Common myeloid progenitor, CD34-positive (primary cell): ENCODE measurements around the gene PPP1R37.
A peak's percentile ranks its signal among the peaks of the same experiment; 100 is the strongest.
"Not testable (repeated sequence)": the region's sequence is repeated elsewhere in the genome, so short reads cannot be mapped to it uniquely, and the experiment has no call there.

Source experiments
- CTCF ChIA-PET: fragments of 350-600 bp; sonication (Branson Sonifier 250); formaldehyde crosslinking; loops from one replicate; lab custom pipeline; 2021; ENCODE audit warnings: antibody characterized with exemption; lab: Charles Lee
- POLR2A ChIA-PET: fragments of 350-600 bp; sonication (Branson Sonifier 250); formaldehyde crosslinking; loops from one replicate; lab custom pipeline; 2021; ENCODE audit warnings: antibody characterized with exemption; lab: Charles Lee
- DNase-seq, 3 donors: peaks; one replicate each; pipeline versions ENCODE4 v3.0.0 to v3.0.0-alpha.2; 2013
- H3K27ac ChIP-seq, 2 experiments: 1 replicate in 1 of 2; 2 replicates in 1 of 2; pipeline ENCODE4 v1.7.0; 2013; ENCODE audit warnings: inconsistent platforms in 2 of 2, low read length in 2 of 2, mild to moderate bottlenecking in 2 of 2, low read depth in 1 of 2, moderate library complexity in 1 of 2; ENCODE audit not compliant: severe bottlenecking in 2 of 2, insufficient read depth in 1 of 2, poor library complexity in 1 of 2
- H3K27me3 ChIP-seq, 5 experiments: replicated peaks in 2 of 5; 1 replicate in 3 of 5; 2 replicates in 2 of 5; pipeline versions ENCODE4 v1.6.1 to v1.7.0; 2013; ENCODE audit warnings: low read length in 4 of 5, mild to moderate bottlenecking in 2 of 5, moderate library complexity in 2 of 5, inconsistent platforms in 1 of 5; ENCODE audit not compliant: insufficient read depth in 5 of 5, control insufficient read depth in 4 of 5
- H3K36me3 ChIP-seq, 4 experiments: 1 replicate in 2 of 4; 2 replicates in 2 of 4; pipeline versions ENCODE4 v1.6.1 to v1.7.0; 2013; ENCODE audit warnings: low read length in 3 of 4, control low read depth in 1 of 4, mild to moderate bottlenecking in 1 of 4; ENCODE audit not compliant: control insufficient read depth in 4 of 4, insufficient read depth in 4 of 4
- H3K4me1 ChIP-seq, 4 experiments: 1 replicate in 3 of 4; 2 replicates in 1 of 4; pipeline versions ENCODE4 v1.6.1 to v1.7.1; 2013; ENCODE audit warnings: low read length in 3 of 4, mild to moderate bottlenecking in 3 of 4, control low read depth in 1 of 4, inconsistent platforms in 1 of 4, moderate library complexity in 1 of 4; ENCODE audit not compliant: control insufficient read depth in 4 of 4, insufficient read depth in 4 of 4; ENCODE audit errors: control extremely low read depth in 1 of 4
- H3K4me3 ChIP-seq, 7 experiments: 1 replicate in 4 of 7; 2 replicates in 3 of 7; pipeline versions ENCODE4 v1.5.1 to v1.7.0; 2013; ENCODE audit warnings: mild to moderate bottlenecking in 7 of 7, low read length in 6 of 7, moderate library complexity in 6 of 7, inconsistent platforms in 2 of 7, low read depth in 2 of 7, control low read depth in 1 of 7; ENCODE audit not compliant: insufficient read depth in 4 of 7, control insufficient read depth in 1 of 7; ENCODE audit errors: extremely low read depth in 1 of 7
- H3K9me3 ChIP-seq, 5 experiments: 1 replicate in 4 of 5; 2 replicates in 1 of 5; pipeline versions ENCODE4 v1.6.1 to v1.7.1; 2013; ENCODE audit warnings: low read length in 4 of 5, mild to moderate bottlenecking in 2 of 5, inconsistent platforms in 1 of 5, low read depth in 1 of 5, moderate library complexity in 1 of 5; ENCODE audit not compliant: control insufficient read depth in 4 of 5, insufficient read depth in 2 of 5; ENCODE audit errors: control extremely low read depth in 1 of 5
- WGBS: methylation state at CpG from one replicate; pipeline ENCODE4 v1.1.5; 2013; ENCODE audit not compliant: insufficient coverage; 5-methylcytosine and 5-hydroxymethylcytosine counted together

PPP1R37 gene

DNA sequence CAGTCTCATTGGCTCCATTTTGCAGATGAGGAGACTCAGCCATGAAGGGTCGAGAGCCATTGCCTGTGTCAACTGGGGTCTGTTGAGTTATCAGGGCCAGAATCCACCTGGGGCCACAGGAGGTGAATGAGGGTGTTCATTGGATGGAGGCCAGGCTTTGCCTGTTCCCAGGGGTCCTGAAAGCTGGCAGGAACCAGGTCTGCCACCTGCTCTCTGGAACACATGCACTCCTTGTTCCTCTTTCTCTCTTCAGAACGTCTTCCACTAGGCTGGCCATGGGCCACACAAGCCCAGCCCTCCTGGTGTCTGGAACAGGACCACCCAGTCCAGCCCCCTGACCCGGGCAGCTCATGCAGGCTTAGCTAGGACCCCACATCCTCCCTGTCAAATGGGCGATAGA is 21.1 kb downstream of the PPP1R37 start:
- Histone ChIP-seq H3K4me3 (no peak overlapping the region), H3K36me3 (peaks cover 0 to 3% (median 0%) of the 10 kb centered on the region in 4 experiments), H3K27ac (no peak overlapping the region), H3K27me3 (no peaks in the 10 kb centered on the region), H3K9me3 (no peaks in the 10 kb centered on the region), H3K4me1 (peaks cover 2 to 78% (median 57%) of the 10 kb centered on the region in 4 experiments)
- ChIA-PET POLR2A (no interaction called here), CTCF (interaction anchor here (1.4 to 4.8 kb wide), 4 partner anchors 12 to 85 kb away, joined by 3 to 32 read pairs (median 6); no protein-coding TSS in a partner anchor)
- DNase-seq = peak in 2 of 3 donors; percentile 25 to 39
- 89% methylated on average over 2 of the region's 4 CpGs for WGBS

DNA sequence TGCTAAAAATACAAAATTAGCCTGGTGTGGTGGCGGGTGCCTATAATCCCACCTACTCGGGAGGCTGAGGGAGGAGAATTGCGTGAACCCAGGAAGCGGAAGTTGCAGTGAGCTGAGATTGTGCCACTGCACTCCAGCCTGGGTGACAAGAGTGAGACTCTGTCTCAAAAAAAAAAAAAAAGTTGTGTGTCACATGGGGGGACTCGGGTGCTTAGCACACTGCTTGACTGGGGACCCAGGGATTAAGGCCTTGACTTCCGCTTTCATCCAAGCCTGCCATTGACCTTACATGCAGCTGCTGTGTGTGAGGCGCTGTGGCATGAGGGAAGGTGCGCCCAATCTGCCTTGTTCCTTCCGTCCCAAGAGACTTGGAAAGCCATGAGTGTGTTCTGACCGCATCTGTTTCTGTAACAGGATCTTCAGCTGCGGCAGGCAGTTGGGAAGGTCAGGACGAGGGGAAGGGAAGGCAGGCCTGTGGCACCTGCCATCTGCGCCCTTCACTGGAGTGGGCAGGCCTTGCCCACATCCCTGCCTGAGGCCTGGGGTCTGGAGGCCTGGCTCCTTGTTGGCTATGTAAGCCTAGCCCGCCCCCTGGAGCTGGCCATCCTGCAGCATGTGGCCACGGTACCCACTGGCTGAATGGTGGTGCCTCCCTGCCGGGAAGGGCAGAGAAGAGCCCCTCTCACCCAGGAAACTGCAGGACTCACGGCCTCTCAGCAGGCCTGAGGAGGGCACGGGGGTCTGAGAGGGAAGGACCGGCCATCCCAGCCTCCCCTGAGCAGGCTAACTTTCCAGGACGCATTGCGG is 23.0 kb downstream of the PPP1R37 start:
- H3K27me3 ChIP-seq = no peaks in the 10 kb centered on the region
- H3K9me3 ChIP-seq = no peaks in the 10 kb centered on the region
- WGBS = 95% methylated on average over 21 of the region's 21 CpGs
- no peak overlapping the region for H3K4me3 ChIP-seq
- POLR2A ChIA-PET = no interaction called here
- H3K4me1 ChIP-seq = peaks cover 5 to 76% (median 60%) of the 10 kb centered on the region in 4 experiments
- DNase-seq = peak in 1 of 3 donors; percentile 30
- H3K36me3 ChIP-seq = no peaks in the 10 kb centered on the region
- no peak overlapping the region for H3K27ac ChIP-seq
- CTCF ChIA-PET = interaction anchor here (0.6 to 2.2 kb wide), 3 partner anchors 11 to 438 kb away, joined by 3 to 7 read pairs (median 4); no protein-coding TSS in a partner anchor

DNA sequence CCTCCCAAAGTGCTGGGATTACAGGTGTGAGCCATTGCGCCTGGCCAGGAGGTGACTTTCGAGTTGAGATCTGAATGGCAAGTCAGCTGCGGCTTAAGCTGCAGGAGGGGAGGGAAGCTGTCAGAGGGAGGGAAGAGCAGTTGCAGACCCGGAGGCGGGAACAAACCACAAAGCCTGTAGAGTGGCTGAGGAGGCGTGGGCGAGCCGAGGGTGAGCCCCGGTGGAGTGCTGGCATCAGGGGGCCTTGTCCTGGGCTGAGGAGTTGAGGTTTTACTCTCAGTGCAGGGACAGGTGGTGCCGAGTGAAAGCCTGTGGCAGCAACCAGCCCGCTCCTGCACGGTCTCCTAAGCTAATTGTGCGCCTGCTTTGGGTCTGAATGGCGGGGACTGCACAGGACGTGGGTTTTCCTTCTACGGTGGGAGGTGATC is 24.2 kb downstream of the PPP1R37 start:
- Histone ChIP-seq H3K4me1 (peaks cover 5 to 82% (median 70%) of the 10 kb centered on the region in 4 experiments), H3K27me3 (no peaks in the 10 kb centered on the region), H3K27ac (no peak overlapping the region), H3K9me3 (no peaks in the 10 kb centered on the region), H3K36me3 (no peaks in the 10 kb centered on the region), H3K4me3 (peak overlapping the region in 4 of 7 experiments; percentile 4 to 42 (median 36))
- POLR2A ChIA-PET = no interaction called here
- DNase-seq = peak; percentile 58 to 92 (median 89)
- CTCF ChIA-PET = interaction anchor here (0.8 to 3.0 kb wide), 6 partner anchors 9 to 428 kb away, joined by 3 to 15 read pairs (median 6); partner anchors contain the start of gene PPP1R37
- 2% methylated on average over 14 of the region's 16 CpGs for WGBS

DNA sequence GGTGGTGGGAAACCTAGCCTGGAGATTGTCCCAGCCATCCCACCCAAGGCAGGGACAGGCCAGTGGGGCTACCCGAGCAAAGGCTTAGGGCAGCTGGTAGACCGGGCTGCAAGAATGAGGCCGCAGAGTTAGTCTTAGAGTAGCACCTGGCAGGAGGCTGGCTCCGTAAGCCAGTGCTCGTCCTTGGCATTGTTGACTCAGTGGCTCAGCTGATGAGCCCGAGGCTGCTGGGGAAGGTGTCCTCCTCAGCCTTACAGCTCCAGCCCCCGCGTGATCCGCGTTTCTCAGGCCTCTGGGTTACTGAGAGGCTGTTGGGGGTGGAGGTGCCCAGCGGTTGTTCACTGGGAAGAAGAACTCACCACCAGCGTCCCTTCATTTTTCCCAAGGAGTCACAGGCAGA is 24.7 kb downstream of the PPP1R37 start:
- no peaks in the 10 kb centered on the region for H3K36me3 ChIP-seq
- no peak for DNase-seq
- H3K9me3 ChIP-seq = no peaks in the 10 kb centered on the region
- H3K27ac ChIP-seq = no peak overlapping the region
- H3K4me1 ChIP-seq = peaks cover 5 to 87% (median 75%) of the 10 kb centered on the region in 4 experiments
- H3K4me3 ChIP-seq = peak overlapping the region in 3 of 7 experiments; percentile 33 to 42 (median 40)
- H3K27me3 ChIP-seq = no peaks in the 10 kb centered on the region
- ChIA-PET CTCF (interaction anchor here (0.8 to 3.0 kb wide), 9 partner anchors 9 to 428 kb away, joined by 3 to 15 read pairs (median 3); partner anchors contain the start of gene PPP1R37), POLR2A (no interaction called here)
- WGBS = 84% methylated on average over 12 of the region's 12 CpGs

DNA sequence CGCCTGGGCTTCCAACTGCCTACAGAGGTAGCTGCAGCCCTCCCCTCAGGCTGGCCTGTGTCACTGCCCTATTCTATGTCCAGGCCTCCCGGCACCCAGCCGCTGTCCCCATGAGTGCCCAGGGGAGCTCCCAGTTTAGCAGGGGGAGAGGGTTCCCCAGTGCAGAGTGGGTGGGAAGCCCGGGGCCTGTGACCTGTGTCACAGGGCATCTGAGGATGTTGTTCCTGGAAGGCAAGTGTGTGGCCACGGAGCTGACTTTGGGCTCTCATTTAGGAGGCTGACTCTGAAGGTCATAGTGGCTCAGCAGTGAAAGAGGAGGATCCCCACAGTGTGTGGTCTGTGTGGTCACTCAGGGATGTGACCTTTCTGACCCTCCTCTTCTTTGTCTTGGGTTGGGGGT is 25.1 kb downstream of the PPP1R37 start:
- Histone ChIP-seq H3K27me3 (no peaks in the 10 kb centered on the region), H3K4me3 (peak overlapping the region in 4 of 7 experiments; percentile 12 to 60 (median 31)), H3K4me1 (peaks cover 5 to 87% (median 74%) of the 10 kb centered on the region in 4 experiments), H3K36me3 (peaks cover 0 to 1% (median 0%) of the 10 kb centered on the region in 4 experiments), H3K9me3 (no peaks in the 10 kb centered on the region), H3K27ac (peak overlapping the region in 1 of 2 experiments; percentile 40)
- no peak for DNase-seq
- whole genome bisulfite sequencing = 66% methylated on average over 3 of the region's 5 CpGs
- ChIA-PET POLR2A (interaction anchor here (0.6 to 1.2 kb wide), 3 partner anchors 13 to 101 kb away, joined by 3 read pairs; no protein-coding TSS in a partner anchor), CTCF (interaction anchor here (0.8 to 3.0 kb wide), 11 partner anchors 8 to 429 kb away, joined by 3 to 15 read pairs (median 3); partner anchors contain the start of gene PPP1R37)

DNA sequence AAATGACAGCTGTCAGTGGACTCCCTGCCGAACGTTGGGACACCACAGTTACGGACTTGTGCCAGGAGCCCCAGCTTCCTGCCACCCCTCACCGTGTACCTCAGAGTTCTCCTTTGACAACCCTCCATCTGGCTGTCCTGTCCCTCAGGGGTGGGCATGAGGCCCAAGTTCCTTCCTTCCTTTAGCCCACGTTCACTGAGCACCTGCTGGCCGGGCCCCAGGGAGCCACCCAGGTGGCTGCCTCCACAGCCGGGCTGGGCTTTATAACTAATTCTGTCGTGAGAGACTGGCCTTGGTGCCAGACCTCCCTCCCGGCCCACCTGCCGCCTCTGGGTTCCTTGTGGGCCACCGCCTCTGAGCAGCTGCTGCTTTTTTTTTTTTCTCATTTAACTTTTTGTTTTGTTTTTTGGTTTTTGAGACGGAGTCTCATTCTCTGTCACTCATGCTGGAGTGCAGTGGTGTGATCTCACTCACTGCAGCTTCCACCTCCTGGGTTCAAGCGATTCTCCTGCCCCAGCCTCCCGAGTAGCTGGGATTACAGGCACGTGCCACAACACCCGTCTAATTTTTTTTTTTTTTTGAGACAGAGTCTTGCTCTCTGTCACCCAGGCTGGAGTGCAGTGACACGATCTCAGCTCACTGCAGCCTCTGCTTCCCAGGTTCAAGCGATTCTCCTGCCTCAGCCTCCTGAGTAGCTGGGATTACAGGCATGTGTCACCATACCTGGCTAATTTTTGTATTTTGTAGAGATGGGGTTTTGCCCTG is 25.8 kb downstream of the PPP1R37 start:
- H3K27ac ChIP-seq = peak overlapping the region in 1 of 2 experiments; percentile 40
- ChIA-PET CTCF (interaction anchor here (0.9 to 3.0 kb wide), 8 partner anchors 16 to 221 kb away, joined by 3 to 15 read pairs (median 3); partner anchors contain the start of gene PPP1R37), POLR2A (interaction anchor here (0.6 to 1.2 kb wide), 5 partner anchors 11 to 744 kb away, joined by 3 read pairs; no protein-coding TSS in a partner anchor)
- not testable (repeated sequence) for H3K36me3 ChIP-seq, H3K27me3 ChIP-seq, H3K9me3 ChIP-seq
- H3K4me3 ChIP-seq = peak overlapping the region in 4 of 7 experiments; percentile 6 to 60 (median 22)
- 8% methylated on average over 13 of the region's 18 CpGs for WGBS
- peak in 2 of 3 donors; percentile 76 to 82 for DNase-seq
- peaks cover 5 to 83% (median 69%) of the 10 kb centered on the region in 4 experiments for H3K4me1 ChIP-seq
